ENCODE measurements around the gene FADD.

Gene FADD, protein sequence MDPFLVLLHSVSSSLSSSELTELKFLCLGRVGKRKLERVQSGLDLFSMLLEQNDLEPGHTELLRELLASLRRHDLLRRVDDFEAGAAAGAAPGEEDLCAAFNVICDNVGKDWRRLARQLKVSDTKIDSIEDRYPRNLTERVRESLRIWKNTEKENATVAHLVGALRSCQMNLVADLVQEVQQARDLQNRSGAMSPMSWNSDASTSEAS

DNA sequence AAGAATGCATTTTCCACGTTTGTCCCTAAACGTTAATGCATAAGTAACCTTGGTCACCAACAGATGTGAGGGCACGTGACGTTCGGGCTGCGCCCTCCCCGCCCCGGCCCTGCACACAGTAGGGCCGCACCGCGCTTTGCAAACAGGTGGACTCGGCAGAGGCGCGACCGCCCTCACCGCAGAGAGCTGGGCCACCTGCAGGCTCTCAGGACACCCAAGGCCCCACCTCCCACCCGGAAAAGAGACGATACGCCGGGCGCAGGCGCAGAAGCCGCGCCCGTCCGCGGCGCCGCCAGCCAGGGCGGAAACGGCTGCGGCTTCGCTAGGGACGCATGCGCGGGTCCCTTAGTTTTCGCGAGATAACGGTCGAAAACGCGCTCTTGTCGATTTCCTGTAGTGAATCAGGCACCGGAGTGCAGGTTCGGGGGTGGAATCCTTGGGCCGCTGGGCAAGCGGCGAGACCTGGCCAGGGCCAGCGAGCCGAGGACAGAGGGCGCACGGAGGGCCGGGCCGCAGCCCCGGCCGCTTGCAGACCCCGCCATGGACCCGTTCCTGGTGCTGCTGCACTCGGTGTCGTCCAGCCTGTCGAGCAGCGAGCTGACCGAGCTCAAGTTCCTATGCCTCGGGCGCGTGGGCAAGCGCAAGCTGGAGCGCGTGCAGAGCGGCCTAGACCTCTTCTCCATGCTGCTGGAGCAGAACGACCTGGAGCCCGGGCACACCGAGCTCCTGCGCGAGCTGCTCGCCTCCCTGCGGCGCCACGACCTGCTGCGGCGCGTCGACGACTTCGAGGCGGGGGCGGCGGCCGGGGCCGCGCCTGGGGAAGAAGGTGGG is at the start of gene FADD:
TSS of gene FADD (plus strand) at position 377 of the 831 bp plus-strand sequence. CDS start at position 541, 164 bp downstream.
- DNase-seq, result peak; percentile 86 to 87

DNA sequence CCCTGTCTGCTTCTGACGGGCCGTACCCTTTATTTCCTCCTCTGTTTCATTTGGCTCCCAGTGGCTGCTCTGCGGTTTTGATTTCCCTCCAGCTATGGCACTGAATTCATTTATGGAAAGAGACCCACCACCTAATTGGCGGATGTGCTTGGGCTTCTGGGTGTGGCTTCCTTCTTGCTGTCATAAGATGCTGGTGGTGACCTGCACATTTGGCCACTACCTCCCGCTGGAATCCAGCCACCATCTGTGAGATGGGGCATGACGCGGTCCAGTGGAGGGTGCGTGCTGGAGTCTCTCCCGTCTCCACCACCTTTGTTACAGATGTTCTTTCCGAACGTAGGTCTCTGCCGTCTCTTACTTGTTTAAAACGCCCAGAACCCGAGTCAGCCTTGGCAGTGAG is 47.7 kb upstream of the FADD start:
- no peak for DNase-seq

DNA sequence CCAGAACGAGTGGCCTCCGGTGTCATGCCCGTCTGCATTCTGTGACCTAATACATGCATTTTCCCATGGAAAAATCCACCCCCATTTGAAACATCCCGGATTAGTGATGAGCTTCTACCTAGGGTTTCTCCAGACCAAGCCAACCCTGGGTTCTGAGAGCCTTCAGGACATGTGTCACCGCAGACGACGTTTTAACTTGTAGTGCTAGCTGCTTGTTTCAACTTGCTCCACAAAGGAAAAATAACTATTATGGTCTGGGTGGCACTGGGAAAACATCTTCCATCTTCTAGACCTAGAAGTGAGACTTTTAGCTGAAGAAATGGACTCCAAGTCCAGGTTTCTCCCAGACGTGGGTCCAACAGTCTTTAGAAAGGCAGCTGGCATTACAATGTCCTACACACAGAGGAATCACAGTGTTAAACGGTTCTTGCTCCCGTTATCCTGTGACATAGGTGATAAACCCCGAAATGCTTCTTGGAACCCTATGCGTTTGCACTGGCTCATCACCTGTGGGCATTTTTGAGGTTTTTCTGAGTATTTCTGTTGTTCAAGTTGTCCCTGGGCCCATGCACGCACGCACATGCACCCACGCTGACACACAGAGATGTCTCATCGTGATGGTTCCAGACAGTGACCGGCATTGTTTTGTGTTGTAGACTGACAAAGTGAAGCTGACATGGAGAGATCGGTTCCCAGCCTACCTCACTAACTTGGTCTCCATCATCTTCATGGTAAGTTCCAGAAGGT is 46.6 kb upstream of the FADD start:
- no peak for DNase-seq

DNA sequence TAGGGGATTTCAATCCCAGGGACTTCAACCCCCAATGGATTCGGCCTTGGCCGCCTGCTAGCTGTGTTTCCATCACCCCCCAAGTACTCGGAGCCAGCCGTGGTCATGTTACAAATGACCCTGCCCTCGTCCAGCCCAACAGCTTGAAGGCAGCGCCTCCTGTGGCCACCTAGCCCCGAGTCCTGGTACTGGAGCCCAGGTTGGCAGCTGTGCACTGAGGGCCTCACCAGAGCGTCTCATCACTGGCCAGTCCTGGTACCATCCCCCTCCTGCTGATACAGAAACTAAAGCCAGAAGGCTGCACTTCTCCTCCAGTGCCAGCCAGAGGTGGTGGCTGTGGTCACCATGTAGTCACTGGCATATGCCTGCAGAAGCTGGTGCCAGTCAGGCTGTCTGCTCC is 44.9 kb upstream of the FADD start:
- DNase-seq, result no peak

DNA sequence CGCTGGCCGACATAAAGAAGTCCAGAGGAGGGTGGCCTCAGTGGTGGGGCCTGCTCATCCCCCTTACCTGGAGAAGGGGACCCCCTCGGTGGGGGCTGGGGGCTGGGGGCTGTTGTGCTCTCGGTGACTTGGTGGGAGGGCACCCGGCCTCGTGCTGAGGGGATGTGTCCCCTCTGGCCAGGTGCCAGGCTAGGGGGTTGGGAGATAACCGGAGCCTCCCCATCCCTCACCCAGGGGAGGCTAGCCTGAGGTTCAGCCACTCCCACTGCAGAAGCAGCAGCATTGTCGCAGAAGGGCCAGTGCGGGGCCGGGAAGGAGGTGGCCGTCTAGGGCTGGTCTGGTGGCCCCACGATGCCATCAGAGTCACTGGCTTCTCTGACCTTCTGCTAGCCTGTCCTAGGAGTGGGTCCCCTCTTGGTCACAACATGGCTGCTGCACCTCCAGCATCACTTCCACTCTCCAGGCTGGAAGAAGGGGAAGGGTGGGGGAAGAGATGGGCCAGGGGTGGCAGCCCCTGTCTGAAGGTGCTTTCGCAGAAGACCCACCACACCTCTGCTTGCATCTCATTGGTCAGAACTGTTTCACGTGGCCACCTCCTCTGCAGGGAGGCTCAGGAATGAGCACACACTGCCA is 44.2 kb upstream of the FADD start:
- no peak for DNase-seq

DNA sequence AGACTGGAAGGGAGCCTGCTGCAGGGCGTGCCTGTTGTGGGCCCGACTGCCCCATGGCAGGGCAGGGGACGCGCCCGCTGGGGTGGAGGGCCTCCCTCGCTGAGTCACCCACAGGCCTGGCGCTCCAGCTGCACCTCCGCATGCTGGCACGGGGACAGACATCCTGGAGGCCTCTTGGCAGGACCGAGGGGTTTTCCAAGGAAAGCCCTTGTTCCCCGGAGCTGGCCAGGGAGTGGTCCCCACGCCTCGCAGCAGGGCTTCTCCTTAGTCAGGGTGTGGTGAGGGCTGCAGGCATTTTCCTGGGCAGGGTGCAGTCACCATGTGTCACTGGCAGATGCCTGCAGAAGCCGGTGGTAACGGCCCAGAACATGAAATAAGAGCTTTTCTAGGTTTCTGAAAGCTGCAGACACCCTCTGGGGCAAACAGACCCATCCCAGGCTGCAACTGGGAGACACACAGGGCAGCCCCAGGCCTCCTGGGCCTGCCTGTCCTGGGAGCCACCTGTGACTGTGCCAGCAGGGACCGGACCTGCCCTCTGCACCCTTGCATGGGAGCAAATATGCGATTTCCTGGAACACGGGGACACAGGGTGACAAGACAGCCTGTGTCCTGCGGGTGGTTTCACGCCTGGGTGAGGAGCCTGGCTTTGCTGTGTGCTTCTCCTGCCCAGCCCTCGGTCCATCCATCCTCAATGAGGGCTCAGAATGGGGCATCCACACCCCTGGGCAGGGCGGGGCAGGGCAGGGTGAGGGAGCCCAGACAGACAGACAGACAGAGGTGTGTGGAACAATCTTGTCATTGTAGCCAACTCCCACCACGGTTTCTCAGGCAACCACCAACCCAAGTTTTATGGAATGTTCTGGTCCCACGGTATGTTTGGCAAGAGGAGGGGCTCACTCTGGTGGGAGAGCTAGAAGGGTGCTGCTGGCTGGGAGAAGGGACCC is 43.2 kb upstream of the FADD start:
- DNase-seq, result no peak

DNA sequence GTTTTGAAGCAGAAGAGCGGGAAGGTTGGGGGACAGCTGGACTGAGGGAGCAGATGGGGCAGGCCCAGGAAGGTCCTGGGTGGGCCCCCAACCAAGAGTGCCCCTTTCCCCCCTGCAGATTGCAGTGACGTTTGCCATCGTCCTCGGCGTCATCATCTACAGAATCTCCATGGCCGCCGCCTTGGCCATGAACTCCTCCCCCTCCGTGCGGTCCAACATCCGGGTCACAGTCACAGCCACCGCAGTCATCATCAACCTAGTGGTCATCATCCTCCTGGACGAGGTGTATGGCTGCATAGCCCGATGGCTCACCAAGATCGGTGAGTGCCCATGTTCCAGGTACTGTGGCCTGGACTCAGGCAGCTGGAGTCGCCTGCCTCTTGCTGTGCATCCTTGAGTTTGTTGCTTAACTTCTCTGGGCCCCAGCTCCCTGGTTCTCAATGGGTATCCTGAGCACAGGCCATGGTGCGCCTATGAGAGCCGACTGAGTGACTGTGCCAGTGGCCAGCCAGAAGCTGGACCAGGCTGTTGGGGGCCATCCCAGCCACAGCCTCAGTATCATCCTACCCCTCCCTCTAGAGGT is 42.0 kb upstream of the FADD start:
- no peak for DNase-seq

DNA sequence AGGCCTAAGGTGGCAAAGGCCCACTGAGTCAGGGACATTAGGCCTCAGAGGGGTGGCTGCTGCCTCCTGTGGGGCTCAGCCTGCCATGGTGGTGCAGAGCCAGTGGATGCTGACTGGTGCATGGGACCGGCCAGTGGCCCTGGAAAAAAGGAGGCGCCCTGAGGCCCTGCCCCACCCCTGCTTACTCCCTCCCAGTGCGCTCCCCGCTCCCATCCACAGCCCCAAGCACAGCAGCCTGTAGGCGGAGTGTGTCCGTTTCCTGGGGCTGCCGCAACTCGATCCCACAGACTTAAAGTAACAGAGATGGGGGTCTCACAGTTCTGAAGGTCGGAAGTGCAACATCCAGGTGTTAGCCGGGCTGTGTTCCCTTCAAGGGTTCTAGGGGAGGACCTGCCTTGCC is 38.4 kb upstream of the FADD start:
- no peak for DNase-seq

DNA sequence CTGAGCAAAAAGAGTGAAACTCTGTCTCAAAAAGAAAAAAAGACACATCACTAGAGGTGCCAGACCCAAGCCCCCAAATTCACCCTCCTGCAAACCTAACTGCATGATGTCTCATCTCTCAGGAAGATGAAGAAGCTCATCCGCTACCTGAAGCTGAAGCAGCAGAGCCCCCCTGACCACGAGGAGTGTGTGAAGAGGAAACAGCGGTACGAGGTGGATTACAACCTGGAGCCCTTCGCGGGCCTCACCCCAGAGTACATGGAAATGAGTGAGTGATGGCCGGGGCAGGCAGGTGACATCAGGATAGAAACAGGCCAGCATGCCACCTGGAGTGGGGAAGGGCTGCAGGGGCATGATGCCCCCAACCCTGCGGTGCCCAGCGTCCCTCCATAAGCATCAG is 36.0 kb upstream of the FADD start:
- DNase-seq, result no peak

DNA sequence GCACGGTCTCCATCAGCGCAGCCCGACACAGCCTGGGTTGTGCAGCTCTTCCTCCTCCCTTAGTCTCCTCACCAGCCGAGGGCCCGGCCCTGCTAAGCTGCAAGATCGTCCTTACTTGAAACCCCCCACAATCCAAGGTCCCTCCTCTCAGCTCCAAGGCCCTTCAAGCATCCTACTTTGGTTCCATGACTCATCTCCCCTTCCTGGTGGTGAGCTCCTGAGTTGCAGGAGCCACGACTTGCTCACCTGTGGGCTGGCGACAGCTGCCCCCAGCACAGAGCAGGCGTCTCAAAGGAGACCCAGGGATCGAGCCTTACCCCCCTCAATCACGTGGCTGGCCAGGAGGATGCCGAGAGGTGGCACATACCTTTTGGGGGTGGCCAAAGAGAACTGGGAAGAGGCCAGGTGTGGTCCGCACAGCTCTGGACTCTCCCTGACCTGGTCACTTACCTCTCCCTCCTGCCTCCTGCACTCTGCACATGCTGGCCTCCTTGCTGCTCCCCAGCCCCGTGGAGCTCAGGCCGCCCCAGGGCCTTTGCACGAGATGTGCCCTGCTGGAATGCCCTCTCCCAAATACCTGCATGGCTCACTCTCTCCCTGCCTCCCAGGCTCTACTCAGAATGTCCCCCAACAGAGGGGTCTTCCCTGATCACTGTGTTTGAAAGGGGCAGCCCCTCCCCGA is 35.2 kb upstream of the FADD start:
- DNase-seq, result no peak

DNA sequence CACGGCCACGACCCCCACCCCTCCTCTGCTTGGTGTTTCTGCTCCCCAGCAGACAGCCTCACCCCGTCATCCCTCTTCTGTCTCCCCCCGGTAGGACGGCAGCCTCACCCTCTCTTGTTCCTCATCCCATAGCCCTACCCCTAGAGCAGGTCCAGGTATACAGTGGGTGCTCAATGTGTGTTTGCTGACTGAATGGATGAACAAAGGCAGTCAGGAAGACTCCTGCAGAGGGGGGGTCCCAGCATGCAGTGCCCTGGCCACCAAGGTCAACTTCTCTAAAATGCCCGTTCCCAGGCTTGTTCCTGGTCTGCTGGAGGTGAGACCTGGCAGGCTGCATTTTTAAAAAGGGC is 34.7 kb upstream of the FADD start:
- no peak for DNase-seq

DNA sequence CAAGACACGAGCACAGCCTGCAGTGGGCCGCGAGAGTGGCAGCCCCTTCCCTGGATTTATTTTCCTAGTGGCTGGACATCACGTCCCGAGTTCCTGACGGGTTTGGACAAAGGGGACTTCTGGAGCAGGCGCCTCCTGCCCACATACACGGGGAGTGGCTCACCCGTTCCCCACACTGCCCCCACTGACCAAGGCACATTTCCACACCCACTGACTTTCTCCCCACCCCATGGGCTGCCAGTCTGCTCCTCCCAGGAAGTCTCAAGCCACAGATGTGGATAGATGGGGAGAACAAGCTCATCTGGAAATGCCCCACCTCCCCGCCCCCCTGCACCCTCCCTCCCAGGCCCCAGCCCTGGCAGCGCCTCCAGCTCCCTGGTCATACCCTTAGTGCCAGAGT is 34.0 kb upstream of the FADD start:
- no peak for DNase-seq

DNA sequence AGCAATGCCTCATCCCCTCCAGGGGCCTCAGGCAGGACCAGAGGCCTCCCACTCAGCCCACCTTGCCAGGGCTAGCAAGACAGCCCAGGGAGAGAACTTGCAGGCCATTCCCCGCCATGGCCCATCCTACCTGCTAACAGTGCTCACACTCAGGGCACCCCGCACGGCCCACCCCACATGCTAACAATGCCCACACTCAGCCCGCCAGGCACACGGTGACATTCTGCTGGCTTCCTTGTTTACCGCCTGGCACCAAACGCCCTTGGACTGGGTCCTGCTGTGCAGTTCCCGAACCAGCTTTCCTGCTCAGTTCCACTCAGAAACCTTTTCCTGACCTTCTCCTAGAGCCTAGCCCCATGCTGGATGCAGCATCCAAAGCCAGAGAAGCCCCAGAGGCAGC is 33.5 kb upstream of the FADD start:
- DNase-seq, result no peak

DNA sequence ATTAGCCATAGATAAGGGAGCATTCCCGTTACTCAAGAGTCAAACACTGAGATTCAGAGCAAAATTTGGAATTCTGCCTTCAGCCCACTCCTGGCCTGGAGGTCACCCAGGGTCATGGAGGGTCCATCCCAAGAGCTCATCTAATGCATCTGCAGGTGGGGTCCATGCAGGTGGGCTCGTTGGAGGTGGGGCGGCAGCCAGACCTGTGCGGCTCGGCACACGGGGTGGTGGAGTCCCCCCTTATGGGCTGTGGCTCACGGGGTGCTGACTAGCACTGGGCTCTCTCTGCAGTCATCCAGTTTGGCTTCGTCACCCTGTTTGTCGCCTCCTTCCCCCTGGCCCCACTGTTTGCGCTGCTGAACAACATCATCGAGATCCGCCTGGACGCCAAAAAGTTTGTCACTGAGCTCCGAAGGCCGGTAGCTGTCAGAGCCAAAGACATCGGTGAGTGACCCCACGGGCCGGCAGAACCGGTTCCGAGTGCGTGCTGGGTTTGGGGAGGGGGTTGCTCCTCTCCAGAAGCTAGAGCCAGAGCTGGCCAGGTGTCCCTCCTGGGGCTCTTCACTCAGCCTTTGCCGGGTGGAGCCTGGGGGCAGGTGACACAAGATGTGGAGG is 32.4 kb upstream of the FADD start:
- DNase-seq, result no peak

DNA sequence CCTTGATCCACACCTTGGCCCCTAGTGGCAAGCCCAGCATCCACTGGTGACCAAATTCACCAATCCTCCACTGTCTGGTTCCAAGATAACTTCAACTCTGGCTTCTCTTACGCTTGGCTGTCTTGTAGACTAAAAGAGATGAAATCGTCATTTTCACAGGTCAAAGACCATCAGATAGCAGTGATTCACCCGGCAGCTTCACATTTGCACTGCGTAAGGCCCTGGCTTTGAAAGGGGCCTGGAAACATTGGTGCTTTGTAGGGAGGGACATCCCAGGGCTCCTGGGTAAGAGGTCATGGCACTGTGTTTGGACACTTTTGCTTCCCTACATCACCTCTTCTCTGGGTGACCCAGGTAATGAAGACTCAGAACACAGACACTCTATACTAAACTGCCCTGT is 30.1 kb upstream of the FADD start:
- no peak for DNase-seq

DNA sequence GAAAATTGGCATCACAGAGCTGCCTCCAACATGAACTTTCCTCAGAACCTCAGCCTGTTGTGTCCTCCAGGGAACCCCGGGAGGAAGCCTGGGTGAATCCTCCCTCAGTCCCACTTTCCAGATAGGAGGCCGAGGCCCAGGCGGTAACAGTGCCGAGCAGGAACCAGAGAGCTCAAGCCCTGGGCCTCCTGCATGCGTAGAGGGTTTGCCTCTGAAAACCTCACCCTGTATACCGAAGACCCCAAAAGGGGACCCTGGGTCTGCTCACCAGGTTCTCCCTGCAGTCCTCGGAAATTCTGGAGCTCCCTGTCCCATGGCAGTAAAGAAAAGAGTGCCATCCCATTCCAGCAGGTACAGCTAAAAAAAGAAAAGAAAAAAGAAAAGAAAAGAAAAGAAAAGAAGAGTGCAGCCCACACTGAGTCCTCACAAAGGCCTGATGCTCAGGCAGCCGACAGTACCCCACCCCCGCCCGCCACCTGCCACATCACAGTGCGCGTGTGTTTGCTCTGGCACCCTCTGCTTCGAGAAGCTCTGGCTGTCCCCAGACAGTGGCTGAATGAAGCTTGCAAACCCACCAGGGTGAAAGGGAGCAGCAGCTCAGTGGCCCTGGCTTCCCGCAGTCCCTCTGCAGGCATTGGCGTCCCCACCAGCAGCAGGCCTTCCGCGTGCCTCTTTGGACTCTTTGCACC is 28.4 kb upstream of the FADD start:
- no peak for DNase-seq

DNA sequence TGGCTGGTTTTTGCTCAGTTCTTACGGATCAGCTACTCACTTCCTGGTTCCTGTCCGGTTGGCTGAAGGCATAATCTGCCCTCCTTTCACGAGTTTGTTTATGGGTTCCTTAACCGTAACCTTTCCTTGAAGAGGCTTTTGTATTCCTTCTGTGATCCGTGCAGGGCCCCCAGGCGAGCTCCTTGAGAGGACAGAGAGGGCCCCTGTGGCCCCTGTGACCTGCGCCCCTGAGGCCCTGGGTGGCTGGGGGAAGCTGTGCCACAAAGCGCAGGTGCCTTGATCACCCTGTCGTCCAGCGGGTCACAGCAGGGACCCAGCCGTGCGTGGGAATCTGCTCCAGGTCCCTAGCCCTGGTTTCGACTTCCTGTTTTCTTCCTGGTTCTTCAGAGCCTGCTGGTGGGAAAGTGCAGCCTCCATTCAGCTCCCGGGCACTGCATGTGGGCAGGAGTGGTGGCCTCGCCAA is 27.8 kb upstream of the FADD start:
- DNase-seq, result no peak

DNA sequence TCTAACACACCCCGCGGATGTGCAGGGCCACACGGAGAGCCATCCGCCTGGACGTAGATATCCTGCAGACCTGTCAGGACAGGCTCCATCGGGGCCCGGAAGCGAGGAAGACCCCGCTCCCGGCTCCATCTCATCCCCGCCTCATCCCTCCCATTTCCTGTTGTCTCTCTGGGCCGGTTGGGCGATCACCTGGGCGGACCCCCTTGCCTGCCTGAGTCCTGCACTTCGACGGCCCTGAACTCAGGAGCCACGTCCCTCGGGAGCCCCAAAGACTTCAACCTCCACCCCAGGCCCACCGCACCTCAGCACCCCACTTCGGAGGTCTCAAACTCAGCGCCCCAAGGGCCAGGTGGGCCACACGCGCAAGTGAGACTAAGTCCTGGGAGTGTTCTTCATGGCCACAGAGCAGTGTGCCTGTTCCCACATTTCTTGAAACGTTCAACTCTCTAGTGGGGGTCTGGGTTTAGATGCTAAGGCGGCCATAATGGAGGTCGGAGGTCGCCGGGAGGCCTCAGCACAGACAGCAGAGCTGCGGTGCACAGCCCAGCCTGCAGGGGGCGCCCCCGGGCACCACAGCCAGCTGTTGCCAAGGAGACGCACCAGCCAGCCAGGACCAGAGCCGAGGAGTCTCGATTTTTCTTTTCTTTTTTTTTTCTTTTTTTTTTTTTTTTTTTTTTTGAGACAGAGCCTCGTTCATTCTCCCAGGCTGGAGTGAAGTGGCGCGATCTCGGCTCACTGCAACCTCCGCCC is 26.0 kb upstream of the FADD start:
- peak in 1 of 2 experiments; percentile 6 for DNase-seq

DNA sequence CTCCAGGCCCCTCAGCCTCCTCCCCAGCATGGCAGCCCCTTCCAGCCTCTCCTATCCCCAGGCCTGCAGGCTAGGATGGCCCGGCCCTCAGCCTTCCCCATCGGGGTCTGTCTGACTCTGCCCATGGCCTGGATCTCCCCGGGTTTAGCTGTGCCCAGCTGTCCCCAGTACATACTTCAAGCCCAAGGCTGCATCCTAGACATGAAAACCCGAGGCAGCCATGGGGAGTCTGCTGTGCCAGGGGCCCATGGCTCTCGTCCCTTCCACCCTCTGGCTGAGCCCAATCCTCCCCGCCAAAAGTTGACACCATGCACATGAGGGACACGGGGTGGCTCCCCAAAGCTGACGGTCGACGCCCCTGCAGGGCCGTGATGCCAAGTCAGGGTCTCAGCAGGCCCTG is 22.2 kb upstream of the FADD start:
- DNase-seq, result no peak

Measured in Kasumi-1 (cell line).